Activated CD8-positive, alpha-beta T cell treated with anti-CD3 and anti-CD28 coated beads for 36 hours (primary cell): ENCODE data around the gene BMP8B. TPM values are rescaled to one million over a fixed set of nuclear protein-coding genes. Genes with fewer than 3 reads are reported as not detected.

Experiments
- ATAC-seq: fragments of 200-7000 bp; cut with Tn5 transposase; one replicate; pipeline ENCODE4 v1.10.0; 2021; ENCODE audit warnings: mild to moderate bottlenecking, moderate library complexity
- CTCF ChIA-PET: fragments of 350-600 bp; sonication (Branson Sonifier 250); formaldehyde crosslinking; loops from one replicate; lab custom pipeline; 2021; ENCODE audit warnings: antibody characterized with exemption; lab: Charles Lee
- POLR2A ChIA-PET: fragments of 350-600 bp; sonication (Branson Sonifier 250); formaldehyde crosslinking; loops from one replicate; lab custom pipeline; 2021; ENCODE audit warnings: antibody characterized with exemption; lab: Charles Lee
- DNase-seq: peaks from one replicate; pipeline ENCODE4 v3.0.0-alpha.2; 2020
- H3K27ac Mint-ChIP-seq: one replicate; pipeline ENCODE4 v1.8.0; 2021; ENCODE audit warnings: mild to moderate bottlenecking, mixed read lengths
- H3K27me3 Mint-ChIP-seq: one replicate; pipeline ENCODE4 v1.8.0; 2021; ENCODE audit warnings: mixed read lengths
- H3K36me3 Mint-ChIP-seq: one replicate; pipeline ENCODE4 v1.8.0; 2021; ENCODE audit warnings: low read depth, mixed read lengths
- H3K4me1 Mint-ChIP-seq: one replicate; pipeline ENCODE4 v1.8.0; 2021; ENCODE audit warnings: low read depth, mixed read lengths
- H3K4me3 Mint-ChIP-seq: one replicate; pipeline ENCODE4 v1.8.0; 2021; ENCODE audit warnings: mild to moderate bottlenecking, moderate library complexity, mixed read lengths
- H3K9me3 Mint-ChIP-seq: one replicate; pipeline ENCODE4 v1.8.0; 2021; ENCODE audit warnings: mixed read lengths
- intact Hi-C: fragments of 100-400 bp; cut with micrococcal nuclease; formaldehyde crosslinking; loops from one replicate; pipeline ENCODE4 v1.10.0; 2022
- total RNA-seq, 2 experiments: library from RNA; stranded (reverse); gene quantifications; one replicate each; pipeline ENCODE4 v1.2.3, GENCODE V29; 2021
- TF ChIP-seq, protein P1 (sequence below): fragments of 200-600 bp; IDR thresholded peaks from one replicate; pipeline ENCODE4 v1.8.0; 2022; ENCODE audit warnings: antibody characterized with exemption, mild to moderate bottlenecking

The BMP8B gene
- total RNA-seq, 2 experiments from 2014 or later: 0.36 to 0.51 TPM

DNA sequence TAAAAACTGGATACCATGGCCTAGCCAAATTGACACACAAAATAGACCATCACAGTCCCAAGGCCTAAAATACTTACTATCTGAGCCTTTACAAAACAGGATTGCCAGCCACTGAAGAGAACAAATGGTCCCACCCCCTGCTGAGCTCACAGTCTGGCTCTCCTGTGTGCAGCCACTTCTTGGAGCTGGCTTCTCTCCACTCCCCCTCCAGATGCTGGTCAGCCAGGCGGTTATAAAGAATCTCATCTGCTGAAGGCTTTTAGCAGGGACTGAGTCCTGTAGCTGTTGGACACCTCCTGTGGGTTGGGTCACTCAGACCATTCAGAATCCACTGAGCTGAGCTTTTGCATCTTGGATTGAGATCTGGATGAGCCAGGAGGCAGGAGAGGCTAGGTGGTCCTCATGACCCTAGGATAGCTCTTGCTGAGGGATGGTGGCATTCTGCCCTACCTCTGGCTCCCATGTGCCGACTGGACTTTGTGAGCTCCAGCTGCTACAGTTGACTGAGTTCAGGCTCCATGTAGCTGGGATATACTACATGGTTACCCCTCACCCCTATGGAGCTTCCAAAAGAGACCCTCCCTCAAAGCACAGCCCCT, 33.7 kb downstream of the BMP8B start:
- ATAC-seq (no peak), DNase-seq (no peak)
- H3K4me1 Mint-ChIP-seq: no peaks in the 10 kb centered on the region
- ChIA-PET POLR2A (interaction anchor here (4.3 kb wide), 1 partner anchor 15 kb away, joined by 15 read pairs; the partner anchor contains the start of gene PPIE), CTCF (interaction anchor here (1.3 kb wide), 2 partner anchors 97 to 149 kb away, joined by 4 read pairs; no protein-coding TSS in a partner anchor)
- intact Hi-C loops: no loop called here
- peaks cover 48% of the 10 kb centered on the region for H3K36me3 Mint-ChIP-seq
- no peaks in the 10 kb centered on the region for H3K9me3 Mint-ChIP-seq
- H3K27me3 Mint-ChIP-seq: no peaks in the 10 kb centered on the region
- H3K27ac Mint-ChIP-seq: no peak overlapping the region
- TF ChIP-seq, protein P1, sequence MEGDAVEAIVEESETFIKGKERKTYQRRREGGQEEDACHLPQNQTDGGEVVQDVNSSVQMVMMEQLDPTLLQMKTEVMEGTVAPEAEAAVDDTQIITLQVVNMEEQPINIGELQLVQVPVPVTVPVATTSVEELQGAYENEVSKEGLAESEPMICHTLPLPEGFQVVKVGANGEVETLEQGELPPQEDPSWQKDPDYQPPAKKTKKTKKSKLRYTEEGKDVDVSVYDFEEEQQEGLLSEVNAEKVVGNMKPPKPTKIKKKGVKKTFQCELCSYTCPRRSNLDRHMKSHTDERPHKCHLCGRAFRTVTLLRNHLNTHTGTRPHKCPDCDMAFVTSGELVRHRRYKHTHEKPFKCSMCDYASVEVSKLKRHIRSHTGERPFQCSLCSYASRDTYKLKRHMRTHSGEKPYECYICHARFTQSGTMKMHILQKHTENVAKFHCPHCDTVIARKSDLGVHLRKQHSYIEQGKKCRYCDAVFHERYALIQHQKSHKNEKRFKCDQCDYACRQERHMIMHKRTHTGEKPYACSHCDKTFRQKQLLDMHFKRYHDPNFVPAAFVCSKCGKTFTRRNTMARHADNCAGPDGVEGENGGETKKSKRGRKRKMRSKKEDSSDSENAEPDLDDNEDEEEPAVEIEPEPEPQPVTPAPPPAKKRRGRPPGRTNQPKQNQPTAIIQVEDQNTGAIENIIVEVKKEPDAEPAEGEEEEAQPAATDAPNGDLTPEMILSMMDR: no peak
- no peak overlapping the region for H3K4me3 Mint-ChIP-seq

DNA sequence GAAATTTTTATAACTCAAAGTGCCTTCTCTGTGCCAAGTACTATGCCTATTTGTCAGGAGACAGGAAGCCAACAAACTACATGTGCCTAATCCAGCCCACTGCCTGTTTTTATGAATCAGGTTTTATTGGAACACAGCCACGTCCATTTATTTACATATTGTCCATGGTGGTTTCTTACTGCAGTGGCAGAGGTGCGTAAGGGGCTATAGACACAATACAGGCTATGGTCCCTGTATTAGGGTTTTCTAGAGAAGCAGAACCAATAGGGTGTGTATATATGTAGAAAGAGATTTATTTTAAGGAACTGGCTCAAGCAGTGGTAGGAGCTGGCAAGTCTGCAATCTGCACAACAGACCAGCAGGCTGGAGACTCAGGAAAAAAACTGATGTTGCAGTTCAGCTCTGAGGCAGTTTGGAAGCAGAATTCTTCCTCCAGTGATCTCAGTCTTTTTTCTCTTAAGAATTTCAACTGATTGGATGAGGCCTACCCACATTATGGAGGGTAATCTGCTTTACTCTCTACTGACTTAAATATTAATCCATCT, 34.6 kb downstream of the BMP8B start:
- ATAC-seq: no peak
- TF ChIP-seq, protein P1: no peak
- intact Hi-C loops: no loop called here
- ChIA-PET CTCF (no interaction called here), POLR2A (interaction anchor here (4.3 kb wide), 1 partner anchor 14 kb away, joined by 15 read pairs; the partner anchor contains the start of gene PPIE)
- H3K36me3 Mint-ChIP-seq: peaks cover 49% of the 10 kb centered on the region
- no peak overlapping the region for H3K4me3 Mint-ChIP-seq
- H3K27ac Mint-ChIP-seq: no peak overlapping the region
- no peaks in the 10 kb centered on the region for H3K4me1 Mint-ChIP-seq
- no peaks in the 10 kb centered on the region for H3K27me3 Mint-ChIP-seq
- H3K9me3 Mint-ChIP-seq: no peaks in the 10 kb centered on the region
- no peak for DNase-seq

DNA sequence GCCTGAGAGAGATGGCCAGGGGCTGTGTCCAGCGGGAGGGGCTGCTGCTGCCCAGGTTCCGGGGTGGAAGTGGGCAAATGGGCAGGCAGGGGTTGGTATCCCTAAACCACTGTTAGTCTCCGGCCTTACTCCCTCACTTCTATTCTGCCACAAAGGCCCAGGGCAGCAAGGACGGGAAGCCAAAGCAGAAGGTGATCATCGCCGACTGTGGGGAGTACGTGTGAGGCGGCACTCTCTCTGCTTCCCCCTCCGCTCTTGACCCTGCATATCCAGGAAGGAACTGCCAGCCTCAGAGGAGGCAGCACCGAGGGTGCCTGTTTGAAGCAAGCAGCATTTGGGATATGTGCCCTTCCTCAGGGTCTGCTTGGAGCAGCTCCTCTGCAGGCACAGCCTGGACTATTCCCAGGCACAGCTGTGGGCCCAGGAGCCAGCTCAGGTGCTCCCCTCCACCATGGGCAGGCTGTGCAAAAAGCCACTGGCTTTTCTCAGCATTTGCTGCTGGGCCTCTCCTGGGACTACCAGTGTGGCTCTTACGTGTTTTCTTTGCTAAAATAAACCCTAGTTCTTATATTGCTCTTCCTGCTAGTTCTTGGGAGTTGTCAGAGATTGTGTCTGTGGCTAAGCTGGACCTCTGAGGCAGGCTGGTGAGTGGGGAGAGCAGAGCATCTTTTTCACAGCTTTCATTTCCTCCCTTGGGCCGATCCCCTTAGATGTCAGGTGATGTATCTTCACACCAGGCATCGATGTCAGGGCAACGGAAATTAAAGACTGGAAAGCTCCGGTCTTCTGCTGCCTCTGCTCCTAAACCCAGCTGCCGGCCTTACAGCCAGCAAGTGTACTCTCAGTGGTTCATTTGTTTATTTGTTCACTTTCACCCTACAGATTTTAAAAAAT, 35.3 kb downstream of the BMP8B start:
- ChIA-PET POLR2A (interaction anchor here (4.3 kb wide), 1 partner anchor 14 kb away, joined by 15 read pairs; the partner anchor contains the start of gene PPIE), CTCF (no interaction called here)
- no peaks in the 10 kb centered on the region for H3K9me3 Mint-ChIP-seq
- no peaks in the 10 kb centered on the region for H3K4me1 Mint-ChIP-seq
- no peaks in the 10 kb centered on the region for H3K27me3 Mint-ChIP-seq
- TF ChIP-seq, protein P1: no peak
- intact Hi-C loops: no loop called here
- no peak for DNase-seq
- H3K27ac Mint-ChIP-seq: no peak overlapping the region
- no peak for ATAC-seq
- no peak overlapping the region for H3K4me3 Mint-ChIP-seq
- peaks cover 51% of the 10 kb centered on the region for H3K36me3 Mint-ChIP-seq

DNA sequence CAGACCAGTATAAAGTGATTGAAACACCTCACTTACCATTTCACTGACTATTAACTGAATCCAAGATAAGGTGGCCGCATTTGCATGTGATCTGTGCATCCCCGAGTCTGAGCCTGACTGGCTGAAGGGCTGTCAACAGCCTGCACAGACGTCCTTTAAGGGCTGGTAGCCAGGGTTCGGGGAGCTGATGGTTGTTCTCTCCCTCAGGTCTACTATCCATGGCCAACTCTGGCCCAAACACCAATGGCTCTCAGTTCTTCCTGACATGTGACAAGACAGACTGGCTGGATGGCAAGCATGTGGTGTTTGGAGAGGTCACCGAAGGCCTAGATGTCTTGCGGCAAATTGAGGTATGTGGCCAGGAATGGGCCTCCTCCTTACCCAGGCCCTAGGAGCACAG, 36.0 kb downstream of the BMP8B start:
- no peak for ATAC-seq
- DNase-seq: no peak
- Mint-ChIP-seq H3K9me3 (no peaks in the 10 kb centered on the region), H3K4me3 (no peak overlapping the region), H3K4me1 (no peaks in the 10 kb centered on the region), H3K27ac (no peak overlapping the region), H3K36me3 (peaks cover 53% of the 10 kb centered on the region), H3K27me3 (no peaks in the 10 kb centered on the region)
- intact Hi-C loops: no loop called here
- ChIA-PET POLR2A (interaction anchor here (0.9 to 4.3 kb wide), 2 partner anchors 13 to 15 kb away, joined by 3 to 15 read pairs; partner anchors contain the start of gene PPIE), CTCF (no interaction called here)
- TF ChIP-seq, protein P1: no peak
